Natural killer cell (primary cell): ENCODE data around the gene MTFP1. TPM values are rescaled to one million over a fixed set of nuclear protein-coding genes. Genes with fewer than 3 reads are reported as not detected.

Source experiments
- ATAC-seq, 3 donors: fragments of 150-1000 bp in 2 of 3; fragments of 200-7000 bp in 1 of 3; cut with Tn5 transposase; 1 replicate in 1 of 3; 2 replicates in 2 of 3; pipeline ENCODE4 v1.10.0; 2021; ENCODE audit warnings: mild to moderate bottlenecking in 2 of 3, moderate library complexity in 2 of 3
- DNase-seq, 2 donors: peaks; one replicate each; pipeline versions ENCODE4 v3.0.0 to v3.0.0-alpha.2; 2013 to 2021; ENCODE audit warnings: mixed read lengths in 1 of 2
- H3K27ac ChIP-seq: one replicate; pipeline ENCODE4 v1.5.1; 2013; ENCODE audit warnings: mild to moderate bottlenecking, low read length
- H3K27me3 ChIP-seq: one replicate; pipeline ENCODE4 v1.6.1; 2013; ENCODE audit warnings: low read length; ENCODE audit not compliant: control insufficient read depth, insufficient read depth
- H3K36me3 ChIP-seq: one replicate; pipeline ENCODE4 v1.6.1; 2013; ENCODE audit warnings: low read length; ENCODE audit not compliant: control insufficient read depth, insufficient read depth
- H3K4me1 ChIP-seq: one replicate; pipeline ENCODE4 v1.6.1; 2013; ENCODE audit warnings: low read length; ENCODE audit not compliant: control insufficient read depth, insufficient read depth
- H3K4me3 ChIP-seq: one replicate; pipeline ENCODE4 v1.5.1; 2013; ENCODE audit warnings: low read length
- H3K9me3 ChIP-seq: one replicate; pipeline ENCODE4 v1.6.1; 2013; ENCODE audit warnings: low read length; ENCODE audit not compliant: control insufficient read depth, insufficient read depth
- H3K27ac Mint-ChIP-seq, 2 donors: one replicate each; pipeline ENCODE4 v1.8.0; 2022; ENCODE audit warnings: mild to moderate bottlenecking in 2 of 2, mixed read lengths in 2 of 2, moderate library complexity in 1 of 2
- H3K27me3 Mint-ChIP-seq, 2 donors: one replicate each; pipeline ENCODE4 v1.8.0; 2022; ENCODE audit warnings: low read depth in 2 of 2, mixed read lengths in 2 of 2
- H3K36me3 Mint-ChIP-seq: one replicate; pipeline ENCODE4 v1.8.0; 2022; ENCODE audit warnings: mixed read lengths
- H3K4me1 Mint-ChIP-seq, 2 donors: one replicate each; pipeline ENCODE4 v1.8.0; 2022; ENCODE audit warnings: mixed read lengths in 2 of 2
- H3K4me3 Mint-ChIP-seq: one replicate; pipeline ENCODE4 v1.8.0; 2022; ENCODE audit warnings: mild to moderate bottlenecking, moderate library complexity, mixed read lengths
- H3K9me3 Mint-ChIP-seq, 2 donors: one replicate each; pipeline ENCODE4 v1.8.0; 2022; ENCODE audit warnings: mixed read lengths in 2 of 2
- CTCF ChIP-seq: fragments of 200-600 bp; IDR thresholded peaks from one replicate; pipeline ENCODE4 v1.8.0; 2022; ENCODE audit warnings: antibody characterized with exemption
- WGBS: methylation state at CpG from one replicate; pipeline ENCODE4 v1.1.7; 2013; ENCODE audit warnings: missing lambda C conversion rate; ENCODE audit not compliant: insufficient coverage; 5-methylcytosine and 5-hydroxymethylcytosine counted together
- intact Hi-C: fragments of 100-400 bp; cut with micrococcal nuclease; formaldehyde crosslinking; loops from one replicate; pipeline ENCODE4 v1.14.2; 2022
- total RNA-seq, 4 donors: library from RNA; stranded (reverse); fragments of 120-200 nt in 1 of 4; gene quantifications; one replicate each; pipeline versions ENCODE4 v1.2.3 to v1.2.4, GENCODE V29; 2013 to 2022

The MTFP1 gene
- total RNA-seq, 3 donors from 2014 or later (not counting 1 experiment from before 2014, with no cell fraction given): 15.7 to 17.5 (median 17.2) TPM

- Histone ChIP-seq H3K27ac (no peak overlapping the region), H3K9me3 (peaks cover under 1% of the 10 kb centered on the region), H3K4me3 (no peak overlapping the region), H3K4me1 (peaks cover 25% of the 10 kb centered on the region), H3K27me3 (no peaks in the 10 kb centered on the region), H3K36me3 (peaks cover 3% of the 10 kb centered on the region)
- H3K27me3 Mint-ChIP-seq: no peaks in the 10 kb centered on the region
- H3K9me3 Mint-ChIP-seq: no peaks in the 10 kb centered on the region
- DNase-seq: no peak
- H3K36me3 Mint-ChIP-seq: no peaks in the 10 kb centered on the region
- no peak for ATAC-seq
- intact Hi-C loops: no loop called here
- H3K4me3 Mint-ChIP-seq: peak overlapping the region; percentile 37
- H3K27ac Mint-ChIP-seq: peak overlapping the region in 1 of 2 donors; percentile 42
- 79% methylated on average over 4 of the region's 4 CpGs for WGBS
- no peak for TF ChIP-seq CTCF
- H3K4me1 Mint-ChIP-seq: peaks cover 24 to 34% of the 10 kb centered on the region in 2 donors
Measured at GRCh38 chr22:30429887-30430286, 4.3 kb downstream of the MTFP1 start.

GRCh38 chr22:30430933-30431332, 5.4 kb downstream of the MTFP1 start:
- DNase-seq: no peak
- Histone ChIP-seq H3K27me3 (no peaks in the 10 kb centered on the region), H3K4me3 (no peak overlapping the region), H3K27ac (no peak overlapping the region), H3K36me3 (peaks cover 3% of the 10 kb centered on the region), H3K9me3 (peaks cover 10% of the 10 kb centered on the region), H3K4me1 (peaks cover 26% of the 10 kb centered on the region)
- intact Hi-C loops: no loop called here
- no peak overlapping the region for H3K4me3 Mint-ChIP-seq
- H3K9me3 Mint-ChIP-seq: peaks cover 3 to 8% of the 10 kb centered on the region in 2 donors
- H3K36me3 Mint-ChIP-seq: peaks cover 7% of the 10 kb centered on the region
- WGBS: 88% methylated on average over 4 of the region's 4 CpGs
- no peaks in the 10 kb centered on the region for H3K27me3 Mint-ChIP-seq
- no peak for TF ChIP-seq CTCF
- H3K4me1 Mint-ChIP-seq: peaks cover 23 to 34% of the 10 kb centered on the region in 2 donors
- no peak overlapping the region for H3K27ac Mint-ChIP-seq
- no peak for ATAC-seq

- 87% methylated on average over 4 of the region's 4 CpGs for WGBS
- intact Hi-C loops: no loop called here
- peaks cover 16 to 24% of the 10 kb centered on the region in 2 donors for H3K4me1 Mint-ChIP-seq
- H3K4me3 ChIP-seq: no peak overlapping the region
- no peaks in the 10 kb centered on the region for H3K27me3 Mint-ChIP-seq
- H3K27ac ChIP-seq: no peak overlapping the region
- peaks cover 3% of the 10 kb centered on the region for H3K36me3 ChIP-seq
- no peak overlapping the region for H3K4me3 Mint-ChIP-seq
- H3K9me3 ChIP-seq: peaks cover 15% of the 10 kb centered on the region
- ATAC-seq: no peak
- H3K9me3 Mint-ChIP-seq: peaks cover 5 to 8% of the 10 kb centered on the region in 2 donors
- H3K36me3 Mint-ChIP-seq: peaks cover 8% of the 10 kb centered on the region
- DNase-seq: no peak
- no peak for TF ChIP-seq CTCF
- no peak overlapping the region for H3K27ac Mint-ChIP-seq
- no peaks in the 10 kb centered on the region for H3K27me3 ChIP-seq
- peaks cover 21% of the 10 kb centered on the region for H3K4me1 ChIP-seq
Measured at GRCh38 chr22:30432096-30432495, 6.5 kb downstream of the MTFP1 start.

- no peaks in the 10 kb centered on the region for H3K27me3 Mint-ChIP-seq
- peaks cover 8% of the 10 kb centered on the region for H3K36me3 Mint-ChIP-seq
- Histone ChIP-seq H3K27me3 (no peaks in the 10 kb centered on the region), H3K27ac (no peak overlapping the region), H3K36me3 (peaks cover 3% of the 10 kb centered on the region), H3K9me3 (peaks cover 15% of the 10 kb centered on the region), H3K4me1 (peaks cover 19% of the 10 kb centered on the region), H3K4me3 (no peak overlapping the region)
- no peak for TF ChIP-seq CTCF
- peaks cover 16 to 20% of the 10 kb centered on the region in 2 donors for H3K4me1 Mint-ChIP-seq
- 86% methylated on average over 2 of the region's 2 CpGs for WGBS
- peaks cover 5 to 8% of the 10 kb centered on the region in 2 donors for H3K9me3 Mint-ChIP-seq
- no peak for ATAC-seq
- intact Hi-C loops: no loop called here
- no peak overlapping the region for H3K4me3 Mint-ChIP-seq
- no peak overlapping the region for H3K27ac Mint-ChIP-seq
- no peak for DNase-seq
Measured at GRCh38 chr22:30432520-30432919, 7.0 kb downstream of the MTFP1 start.
